Stimulated activated CD4-positive, alpha-beta T cell treated with anti-CD3 and anti-CD28 coated beads, Interleukin-12 subunit alpha, Interleukin-12 subunit beta, amount 100 ng/mL, for 24 hours (primary cell): ENCODE results near the gene STBD1.
"Not testable (repeated sequence)": the region's sequence is repeated elsewhere in the genome, so short reads cannot be mapped to it uniquely, and the experiment has no call there.

Experiments
- DNase-seq, 2 experiments: peaks; one replicate each; pipeline ENCODE4 v3.0.0-alpha.2; 2020; ENCODE audit warnings: low read depth in 2 of 2

STBD1 gene

GRCh38 chr4:76305971-76306881 lies at the start of gene STBD1:
Gene STBD1, plus strand, starts transcription at chr4:76306733. Its CDS starts 37 bp downstream, at chr4:76306770.
- peak in 1 of 2 experiments; percentile 24 for DNase-seq

- DNase-seq: no peak
Measured at GRCh38 chr4:76256968-76257367, 49.6 kb upstream of the STBD1 start.

- no peak for DNase-seq
Measured at GRCh38 chr4:76257824-76258223, 48.7 kb upstream of the STBD1 start.

DNA sequence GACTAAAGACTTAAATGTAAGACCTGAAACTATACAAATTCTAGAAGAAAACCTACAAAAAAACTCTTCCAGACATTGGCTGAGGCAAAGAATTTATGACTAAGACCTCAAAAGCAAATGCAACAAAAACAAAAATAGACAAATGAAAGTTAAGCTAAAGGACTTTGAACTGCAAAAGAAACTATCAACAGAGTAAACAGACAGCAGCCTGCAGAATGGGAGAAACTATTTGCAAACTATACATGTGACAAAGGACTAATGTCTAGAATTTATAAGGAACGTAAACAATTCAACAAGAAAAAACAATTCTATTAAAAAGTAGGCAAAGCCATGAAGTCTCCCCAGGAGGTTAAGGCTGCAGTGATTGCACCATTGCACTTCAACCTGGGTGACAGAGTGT lies 46.0 kb upstream of the STBD1 start:
- no peak for DNase-seq

DNA sequence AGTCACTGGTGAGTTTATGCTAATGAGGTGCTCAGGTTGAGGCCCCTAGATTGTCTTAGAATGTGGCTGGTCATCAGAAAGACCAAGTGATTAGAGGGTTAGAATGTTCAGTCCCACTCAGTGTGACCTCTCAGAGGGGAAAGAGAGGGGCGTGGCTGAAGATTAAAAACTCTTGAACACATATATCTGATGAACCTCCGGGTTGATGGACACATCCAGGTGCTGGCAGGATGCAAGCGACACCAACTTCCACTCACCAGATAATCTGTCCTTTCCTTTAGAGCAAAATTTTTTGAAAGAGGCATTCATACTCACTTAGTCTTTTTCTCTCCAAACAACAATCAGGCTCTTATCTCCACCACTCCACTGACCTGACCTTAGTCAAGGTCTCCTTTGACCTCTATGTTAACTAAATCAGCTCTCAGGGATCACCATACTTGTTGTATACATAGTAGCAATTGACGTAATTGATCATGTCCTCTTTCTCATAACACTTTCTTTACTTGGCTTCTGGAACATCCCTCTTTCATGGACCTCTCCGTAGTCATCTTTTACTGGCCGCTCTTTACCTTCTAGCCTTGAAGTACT lies 40.8 kb upstream of the STBD1 start:
- DNase-seq: no peak

GRCh38 chr4:76266627-76267026 lies 39.9 kb upstream of the STBD1 start:
- no peak for DNase-seq

DNA sequence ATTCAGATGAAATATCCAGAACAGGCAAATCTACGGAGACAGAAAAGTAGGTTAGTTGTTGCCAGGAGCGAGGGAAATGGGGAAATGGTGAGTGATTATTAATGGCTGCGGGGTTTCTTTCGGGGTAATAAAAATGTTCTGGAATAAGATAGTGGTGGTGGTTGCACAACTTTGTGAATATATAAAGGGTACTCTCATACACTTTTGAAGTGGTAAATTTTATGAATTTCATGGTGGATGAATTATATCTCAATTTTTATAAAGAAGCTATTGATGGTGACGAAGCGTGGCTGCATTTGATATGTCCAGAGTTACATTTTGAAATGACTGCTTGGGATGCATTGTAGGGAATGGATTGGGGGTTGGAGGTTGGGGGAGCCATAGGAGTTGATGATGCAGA lies 38.7 kb upstream of the STBD1 start:
- no peak for DNase-seq

- DNase-seq: no peak
Measured at GRCh38 chr4:76270244-76271175, 36.0 kb upstream of the STBD1 start.

DNA sequence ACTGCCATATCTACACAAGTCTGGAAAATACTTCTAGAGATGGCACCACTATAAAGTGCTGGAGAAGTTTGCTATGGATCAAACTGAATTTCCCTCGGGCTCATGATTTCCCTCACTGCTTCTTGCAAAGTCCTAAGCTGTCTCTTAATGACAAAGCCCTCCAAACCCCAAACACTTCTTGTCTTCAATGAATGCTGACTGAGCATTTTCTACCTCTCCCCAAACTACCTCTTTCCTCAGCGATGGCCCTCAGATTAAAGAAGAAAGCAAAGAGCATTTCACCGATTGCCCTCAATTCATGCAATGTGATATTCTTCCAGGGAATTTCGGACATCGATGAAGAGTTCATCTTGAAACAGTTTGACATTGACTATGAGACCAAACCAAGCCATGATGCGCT lies 35.3 kb upstream of the STBD1 start:
- no peak for DNase-seq

DNA sequence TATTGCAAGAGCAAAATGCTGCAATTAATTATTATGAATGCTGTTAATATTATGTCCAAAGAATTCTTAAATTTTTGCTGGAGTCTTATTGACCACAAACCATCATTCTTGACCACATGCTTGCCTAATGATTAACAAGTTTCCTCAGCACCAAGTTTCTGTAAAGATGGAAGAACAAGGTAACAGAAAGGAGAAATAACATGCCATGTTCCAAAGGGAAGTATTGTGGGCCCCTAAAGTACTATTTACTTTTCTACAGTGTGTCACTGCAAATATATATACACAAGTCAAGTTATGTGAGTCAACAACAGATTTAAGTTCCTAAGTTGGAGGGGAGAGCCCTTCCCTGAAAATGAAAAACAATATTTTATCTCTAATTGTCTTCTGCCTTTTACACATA lies 34.5 kb upstream of the STBD1 start:
- no peak for DNase-seq

GRCh38 chr4:76272582-76272981 lies 34.0 kb upstream of the STBD1 start:
- no peak for DNase-seq

- no peak for DNase-seq
Measured at GRCh38 chr4:76272999-76273398, 33.5 kb upstream of the STBD1 start.

DNA sequence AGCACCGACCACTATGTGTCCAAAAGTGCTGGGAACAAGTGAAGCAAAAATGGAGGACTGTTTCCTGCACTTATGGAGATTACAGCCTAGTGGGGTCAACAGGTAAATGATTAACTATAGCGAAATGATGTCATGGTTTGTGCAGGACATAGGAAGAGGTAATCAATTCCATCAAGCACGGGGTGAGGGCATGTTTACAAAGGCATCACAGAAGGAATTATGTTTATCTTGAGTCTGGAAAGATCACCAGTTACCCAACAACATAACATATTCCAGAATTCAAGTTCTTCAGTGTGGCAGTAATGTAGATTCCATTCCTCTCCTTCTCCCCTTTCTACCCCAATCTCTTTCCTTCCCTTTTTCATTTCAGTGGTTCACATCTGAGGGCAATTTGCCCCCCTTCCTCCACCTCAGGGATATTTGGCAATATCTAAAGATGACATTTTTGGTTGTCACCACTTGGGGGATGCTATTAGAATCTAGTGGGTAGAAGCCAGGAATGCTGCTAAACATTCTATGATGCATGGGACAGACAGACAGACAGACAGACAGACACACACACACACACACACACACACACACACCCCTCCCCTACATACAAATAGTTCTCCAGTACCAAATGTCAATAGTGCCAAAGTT lies 30.9 kb upstream of the STBD1 start:
- DNase-seq: no peak

GRCh38 chr4:76276813-76277212 lies 29.7 kb upstream of the STBD1 start:
- no peak for DNase-seq

- no peak for DNase-seq
Measured at GRCh38 chr4:76277667-76278066, 28.9 kb upstream of the STBD1 start.

- DNase-seq: no peak
Measured at GRCh38 chr4:76278583-76278982, 27.9 kb upstream of the STBD1 start.

DNA sequence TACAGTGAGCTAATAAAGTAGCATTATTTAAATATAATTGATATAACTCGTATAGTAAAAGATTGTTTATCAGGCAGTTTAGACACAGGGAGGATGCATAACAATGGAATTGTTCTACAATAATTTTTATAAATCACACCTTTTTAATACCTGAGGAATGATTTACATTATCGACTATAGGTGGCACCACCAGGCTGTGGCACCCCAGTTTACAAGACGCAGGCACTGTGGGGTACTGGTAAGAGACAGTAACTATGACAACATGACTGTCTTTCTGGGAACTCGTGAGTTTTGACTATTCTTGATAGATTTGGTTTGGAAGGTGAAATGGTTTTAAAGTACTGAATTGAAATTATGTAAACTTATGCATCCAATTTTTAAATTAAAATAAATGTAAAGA lies 27.1 kb upstream of the STBD1 start:
- no peak for DNase-seq

GRCh38 chr4:76280488-76281441 lies 25.8 kb upstream of the STBD1 start:
- DNase-seq: no peak

DNA sequence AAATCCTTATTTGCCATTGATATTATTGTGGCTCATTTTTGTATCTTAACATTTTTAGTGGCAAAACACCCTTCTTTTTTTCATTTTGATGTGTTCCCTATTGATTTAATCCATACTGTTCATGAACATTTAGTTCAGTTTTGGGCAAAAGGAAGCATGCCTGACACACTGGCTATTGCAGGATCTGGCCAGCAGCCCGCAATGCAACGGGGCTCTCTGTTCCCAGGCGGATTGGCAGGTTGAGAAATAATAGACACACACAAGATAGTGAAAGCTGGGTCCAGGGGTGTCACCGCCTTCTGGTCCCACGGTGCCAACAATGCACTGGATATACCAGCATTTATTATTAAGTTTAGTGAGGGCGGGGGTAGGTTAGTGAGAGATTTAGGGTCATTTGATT lies 24.9 kb upstream of the STBD1 start:
- not testable (repeated sequence) for DNase-seq

- no peak for DNase-seq
Measured at GRCh38 chr4:76282941-76283689, 23.4 kb upstream of the STBD1 start.
